Activated naive CD4-positive, alpha-beta T cell treated with Interleukin-2 at 50 U/mL for 16 hours (primary cell): ENCODE results near the gene AKT1.
"Not testable (repeated sequence)": the region's sequence is repeated elsewhere in the genome, so short reads cannot be mapped to it uniquely, and the experiment has no call there.

Experiments used
- DNase-seq: peaks from one replicate; pipeline ENCODE4 v3.0.0-alpha.2; 2020

The AKT1 gene

GRCh38 chr14:104751539-104752422, 43.8 kb downstream of the AKT1 start:
- DNase-seq = no peak

GRCh38 chr14:104750753-104751057, 44.8 kb downstream of the AKT1 start:
- DNase-seq = not testable (repeated sequence)

- DNase-seq = no peak
These were observed 45.3 kb downstream of the AKT1 start for GRCh38 chr14:104750056-104750752.

GRCh38 chr14:104749111-104749649, 46.4 kb downstream of the AKT1 start:
- DNase-seq = no peak

GRCh38 chr14:104747876-104748275, 47.7 kb downstream of the AKT1 start:
- DNase-seq = no peak

- no peak for DNase-seq
These were observed 48.5 kb downstream of the AKT1 start for GRCh38 chr14:104746934-104747481.

- peak; percentile 52 for DNase-seq
These were observed 49.4 kb downstream of the AKT1 start for GRCh38 chr14:104746071-104746545.

- DNase-seq = no peak
These were observed 50.1 kb downstream of the AKT1 start for GRCh38 chr14:104745431-104745830.

GRCh38 chr14:104744484-104744883, 51.1 kb downstream of the AKT1 start:
- no peak for DNase-seq

- DNase-seq = no peak
These were observed 51.8 kb downstream of the AKT1 start for GRCh38 chr14:104743461-104744380.

GRCh38 chr14:104742586-104743455, 52.7 kb downstream of the AKT1 start:
- no peak for DNase-seq

GRCh38 chr14:104741803-104742251, 53.7 kb downstream of the AKT1 start:
- peak; percentile 29 for DNase-seq

- no peak for DNase-seq
These were observed 54.3 kb downstream of the AKT1 start for GRCh38 chr14:104741108-104741802.

- no peak for DNase-seq
These were observed 55.7 kb downstream of the AKT1 start for GRCh38 chr14:104739546-104740516.

GRCh38 chr14:104739026-104739425, 56.5 kb downstream of the AKT1 start:
- DNase-seq = no peak

- no peak for DNase-seq
These were observed 57.1 kb downstream of the AKT1 start for GRCh38 chr14:104738375-104739019.

GRCh38 chr14:104735830-104736642, 59.5 kb downstream of the AKT1 start:
- DNase-seq = no peak
